Hepatocyte (in vitro differentiated cells): ENCODE measurements around the gene CEP112.

ENCODE experiments used
- EZH2 ChIP-seq: fragments of 200-600 bp; sonication (generic); IDR thresholded peaks from 2 replicates; pipeline ENCODE4 v1.6.1; 2016; ENCODE audit warnings: antibody characterized with exemption, mild to moderate bottlenecking, borderline replicate concordance
- TF ChIP-seq, protein P1 (sequence below): fragments of 200-600 bp; sonication (generic); IDR thresholded peaks from 2 replicates; pipeline ENCODE4 v1.5.1; 2016; ENCODE audit warnings: antibody characterized with exemption, mild to moderate bottlenecking; ENCODE audit not compliant: poor library complexity

DNA sequence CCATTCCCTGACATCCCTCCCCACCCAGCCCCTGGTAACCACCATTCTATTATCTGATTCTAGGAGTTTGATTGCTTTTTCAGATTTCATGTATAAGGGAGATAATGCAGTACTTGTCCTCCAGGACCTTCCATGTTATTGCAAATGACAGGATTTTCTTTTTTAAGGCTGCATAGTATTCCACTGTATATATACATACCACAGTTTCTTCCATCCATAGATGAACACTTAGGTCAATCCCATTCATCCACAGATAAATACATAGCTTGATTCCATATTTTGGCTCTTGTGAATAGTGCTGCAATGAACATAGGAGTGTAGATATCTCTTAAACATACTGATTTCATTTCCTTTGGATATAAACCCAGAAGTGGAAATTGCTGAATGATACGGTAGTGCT, 183.3 kb downstream of the CEP112 start:
- TF ChIP-seq, protein P1, sequence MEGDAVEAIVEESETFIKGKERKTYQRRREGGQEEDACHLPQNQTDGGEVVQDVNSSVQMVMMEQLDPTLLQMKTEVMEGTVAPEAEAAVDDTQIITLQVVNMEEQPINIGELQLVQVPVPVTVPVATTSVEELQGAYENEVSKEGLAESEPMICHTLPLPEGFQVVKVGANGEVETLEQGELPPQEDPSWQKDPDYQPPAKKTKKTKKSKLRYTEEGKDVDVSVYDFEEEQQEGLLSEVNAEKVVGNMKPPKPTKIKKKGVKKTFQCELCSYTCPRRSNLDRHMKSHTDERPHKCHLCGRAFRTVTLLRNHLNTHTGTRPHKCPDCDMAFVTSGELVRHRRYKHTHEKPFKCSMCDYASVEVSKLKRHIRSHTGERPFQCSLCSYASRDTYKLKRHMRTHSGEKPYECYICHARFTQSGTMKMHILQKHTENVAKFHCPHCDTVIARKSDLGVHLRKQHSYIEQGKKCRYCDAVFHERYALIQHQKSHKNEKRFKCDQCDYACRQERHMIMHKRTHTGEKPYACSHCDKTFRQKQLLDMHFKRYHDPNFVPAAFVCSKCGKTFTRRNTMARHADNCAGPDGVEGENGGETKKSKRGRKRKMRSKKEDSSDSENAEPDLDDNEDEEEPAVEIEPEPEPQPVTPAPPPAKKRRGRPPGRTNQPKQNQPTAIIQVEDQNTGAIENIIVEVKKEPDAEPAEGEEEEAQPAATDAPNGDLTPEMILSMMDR = no peak
- no peak for TF ChIP-seq EZH2
